Left lung (tissue), 10 donors: ENCODE measurements around the gene TMEM171. TPM values are rescaled to one million over a fixed set of nuclear protein-coding genes. Genes with fewer than 3 reads are reported as not detected.

Source experiments
- ATAC-seq: fragments of 200-7000 bp; cut with Tn5 transposase; one replicate; pipeline ENCODE4 v1.9.1; 2020; ENCODE audit warnings: moderate library complexity
- DNase-seq, 4 donors: peaks; one replicate each; pipeline ENCODE4 v3.0.0-alpha.2; 2013 to 2020
- H3K27ac ChIP-seq, 2 donors: fragments of 200-600 bp; sonication (generic) in 1 of 2; one replicate each; pipeline versions ENCODE4 v1.5.0 to v1.8.0; 2020 to 2021
- H3K27me3 ChIP-seq, 2 donors: fragments of 200-600 bp; sonication (generic) in 1 of 2; one replicate each; pipeline versions ENCODE4 v1.5.0 to v1.8.0; 2020 to 2021
- H3K36me3 ChIP-seq, 2 donors: fragments of 200-600 bp; sonication (generic) in 1 of 2; one replicate each; pipeline versions ENCODE4 v1.5.0 to v1.8.0; 2020 to 2021
- H3K4me1 ChIP-seq, 2 donors: fragments of 200-600 bp; one replicate each; pipeline ENCODE4 v1.8.0; 2021
- H3K4me3 ChIP-seq, 2 donors: fragments of 200-600 bp; sonication (generic) in 1 of 2; one replicate each; pipeline versions ENCODE4 v1.5.0 to v1.8.0; 2020 to 2021; ENCODE audit warnings: mild to moderate bottlenecking in 1 of 2
- H3K9me3 ChIP-seq, 2 donors: fragments of 200-600 bp; sonication (generic) in 1 of 2; one replicate each; pipeline versions ENCODE4 v1.5.0 to v1.8.0; 2020 to 2021
- intact Hi-C, 2 donors: fragments of 100-400 bp; cut with DNase I; formaldehyde crosslinking; loops; one replicate each; pipeline versions ENCODE4 v1.11.2 to v1.14.2; 2022
- polyA plus RNA-seq, 6 donors: library from polyadenylated mRNA; unstranded; fragments of 120-200 nt; gene quantifications; one replicate each; pipeline ENCODE4 v1.2.1, GENCODE V29; 2013; ENCODE audit not compliant: insufficient read length in 6 of 6
- total RNA-seq, 2 donors: library from RNA; stranded (reverse); fragmentation: NEBNext Ultra II Directional; extraction: Animal tissue kit (Norgen Biotek cat#: 25700); gene quantifications; one replicate each; pipeline ENCODE4 v1.2.1, GENCODE V29; 2021
- TF ChIP-seq, protein P1 (sequence below), 2 donors: fragments of 200-600 bp; sonication (generic) in 1 of 2; IDR thresholded peaks; one replicate each; pipeline versions ENCODE4 v1.5.0 to v1.8.0; 2021; ENCODE audit warnings: antibody characterized with exemption in 2 of 2
- donor health status: DM: no; HTN: yes; CAD: no.
- donor health status: DM: no; HTN: no; CAD: no.

Gene TMEM171
- total and polyA plus RNA-seq, 8 donors, result 0.10 to 0.37 (median 0.24) TPM; not detected in 4

DNA sequence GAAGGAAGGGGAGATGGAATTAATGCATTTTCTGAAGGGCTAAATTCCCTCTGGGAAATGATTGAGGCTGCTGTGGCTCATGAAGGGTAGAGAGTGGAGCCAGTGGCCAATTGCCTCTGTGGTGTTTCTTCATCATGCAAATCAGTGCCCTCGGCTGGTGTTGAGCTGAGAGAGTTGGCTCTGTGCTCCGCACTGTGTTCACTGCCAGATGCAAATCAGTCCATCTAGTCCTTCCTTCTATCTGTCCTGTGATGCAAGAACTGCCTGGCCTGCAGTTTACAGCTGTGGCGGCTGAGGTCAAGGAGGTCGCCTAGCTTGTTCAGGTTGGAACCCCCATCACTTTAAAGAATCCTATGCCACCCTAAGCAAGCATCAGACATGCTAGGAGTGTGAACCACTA, 6.0 kb downstream of the TMEM171 start:
- no peaks in the 10 kb centered on the region for H3K4me1 ChIP-seq

DNA sequence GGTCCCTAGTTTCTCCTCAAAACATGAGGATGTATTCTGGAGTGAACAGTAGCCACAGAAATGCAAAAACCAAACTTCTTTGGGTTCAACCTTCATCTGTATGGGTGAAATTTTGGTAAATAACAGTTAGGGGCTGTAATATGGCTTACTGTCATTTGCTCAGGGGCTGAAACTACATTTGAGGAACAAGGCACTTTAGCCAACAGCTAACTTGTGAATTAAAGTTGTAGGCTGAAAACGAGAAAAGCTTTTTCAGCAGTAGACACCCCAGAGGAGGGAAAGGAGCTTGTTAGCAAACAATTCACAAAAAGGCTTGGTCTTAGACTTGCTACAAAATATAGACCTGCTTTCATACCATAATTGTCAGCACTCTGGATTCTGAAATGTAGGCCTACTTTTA, 6.6 kb downstream of the TMEM171 start:
- Histone ChIP-seq H3K4me1 (no peaks in the 10 kb centered on the region), H3K27ac (no peak overlapping the region), H3K27me3 (peaks cover 0 to 46% of the 10 kb centered on the region in 2 donors), H3K4me3 (no peak overlapping the region), H3K36me3 (no peaks in the 10 kb centered on the region), H3K9me3 (no peaks in the 10 kb centered on the region)
- ATAC-seq (no peak), DNase-seq (no peak)
- intact Hi-C loops, result no loop called here
- TF ChIP-seq, protein P1, sequence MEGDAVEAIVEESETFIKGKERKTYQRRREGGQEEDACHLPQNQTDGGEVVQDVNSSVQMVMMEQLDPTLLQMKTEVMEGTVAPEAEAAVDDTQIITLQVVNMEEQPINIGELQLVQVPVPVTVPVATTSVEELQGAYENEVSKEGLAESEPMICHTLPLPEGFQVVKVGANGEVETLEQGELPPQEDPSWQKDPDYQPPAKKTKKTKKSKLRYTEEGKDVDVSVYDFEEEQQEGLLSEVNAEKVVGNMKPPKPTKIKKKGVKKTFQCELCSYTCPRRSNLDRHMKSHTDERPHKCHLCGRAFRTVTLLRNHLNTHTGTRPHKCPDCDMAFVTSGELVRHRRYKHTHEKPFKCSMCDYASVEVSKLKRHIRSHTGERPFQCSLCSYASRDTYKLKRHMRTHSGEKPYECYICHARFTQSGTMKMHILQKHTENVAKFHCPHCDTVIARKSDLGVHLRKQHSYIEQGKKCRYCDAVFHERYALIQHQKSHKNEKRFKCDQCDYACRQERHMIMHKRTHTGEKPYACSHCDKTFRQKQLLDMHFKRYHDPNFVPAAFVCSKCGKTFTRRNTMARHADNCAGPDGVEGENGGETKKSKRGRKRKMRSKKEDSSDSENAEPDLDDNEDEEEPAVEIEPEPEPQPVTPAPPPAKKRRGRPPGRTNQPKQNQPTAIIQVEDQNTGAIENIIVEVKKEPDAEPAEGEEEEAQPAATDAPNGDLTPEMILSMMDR (IDR thresholded peaks at IDR 0.05), result no peak

More for the DNA sequence above, 6.0 kb downstream of the TMEM171 start:
- ATAC-seq, result no peak
- no peak for DNase-seq
- TF ChIP-seq, protein P1 (IDR thresholded peaks at IDR 0.05), result no peak
- H3K27ac ChIP-seq, result no peak overlapping the region
- H3K36me3 ChIP-seq, result no peaks in the 10 kb centered on the region
- peaks cover 2 to 51% of the 10 kb centered on the region in 2 donors for H3K27me3 ChIP-seq
- intact Hi-C loops, result no loop called here
- H3K4me3 ChIP-seq, result no peak overlapping the region
- no peaks in the 10 kb centered on the region for H3K9me3 ChIP-seq

DNA sequence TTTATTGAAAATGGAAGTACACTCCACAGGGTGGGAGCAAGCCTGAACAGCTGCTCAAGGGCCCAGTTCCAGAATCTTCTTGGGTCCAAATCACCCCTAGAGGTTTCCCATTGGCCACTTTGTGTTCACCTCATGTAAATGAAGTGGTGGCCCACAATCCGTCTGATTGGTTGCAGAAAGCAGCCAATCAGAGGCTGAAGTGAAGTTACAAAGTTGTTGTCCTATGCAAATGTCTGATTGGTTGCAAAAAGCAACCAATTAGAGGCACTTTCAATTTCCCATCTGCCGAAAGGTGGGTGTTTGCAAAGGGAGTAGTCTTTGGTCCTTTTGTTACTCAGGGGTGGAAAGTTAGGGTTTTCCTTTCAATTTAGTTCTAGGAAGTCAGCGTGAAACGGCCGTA, 8.8 kb downstream of the TMEM171 start:
- Histone ChIP-seq H3K4me3 (no peak overlapping the region), H3K27ac (no peak overlapping the region), H3K27me3 (peaks cover 0 to 30% of the 10 kb centered on the region in 2 donors), H3K9me3 (no peaks in the 10 kb centered on the region), H3K36me3 (no peaks in the 10 kb centered on the region), H3K4me1 (no peaks in the 10 kb centered on the region)
- ATAC-seq (no peak), DNase-seq (no peak)
- TF ChIP-seq, protein P1 (IDR thresholded peaks at IDR 0.05), result no peak
- intact Hi-C loops, result no loop called here

DNA sequence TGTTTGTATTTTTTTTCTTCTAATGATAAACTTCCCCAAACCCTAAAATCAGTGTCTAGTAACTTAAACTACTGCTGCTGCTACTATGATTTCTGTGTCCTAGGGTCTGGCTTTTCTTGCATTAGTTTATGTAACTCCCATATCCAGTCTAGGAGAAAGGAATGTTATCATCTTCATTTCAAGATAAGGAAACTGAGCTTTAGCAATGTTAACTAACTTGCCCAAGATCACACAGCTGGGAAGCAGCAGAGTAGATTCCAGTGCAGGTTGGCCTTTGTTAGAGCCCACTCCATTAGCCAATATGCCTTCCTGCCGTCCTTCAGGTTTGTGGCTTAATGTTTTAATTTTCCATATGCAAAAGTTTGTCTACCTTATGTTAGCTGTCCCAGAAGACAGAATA, 10.4 kb downstream of the TMEM171 start:
- Histone ChIP-seq H3K9me3 (no peaks in the 10 kb centered on the region), H3K27me3 (peaks cover 0 to 32% of the 10 kb centered on the region in 2 donors), H3K36me3 (no peaks in the 10 kb centered on the region), H3K4me1 (no peaks in the 10 kb centered on the region), H3K27ac (no peak overlapping the region), H3K4me3 (no peak overlapping the region)
- ATAC-seq (no peak), DNase-seq (no peak)
- TF ChIP-seq, protein P1 (IDR thresholded peaks at IDR 0.05), result no peak
- intact Hi-C loops, result no loop called here

DNA sequence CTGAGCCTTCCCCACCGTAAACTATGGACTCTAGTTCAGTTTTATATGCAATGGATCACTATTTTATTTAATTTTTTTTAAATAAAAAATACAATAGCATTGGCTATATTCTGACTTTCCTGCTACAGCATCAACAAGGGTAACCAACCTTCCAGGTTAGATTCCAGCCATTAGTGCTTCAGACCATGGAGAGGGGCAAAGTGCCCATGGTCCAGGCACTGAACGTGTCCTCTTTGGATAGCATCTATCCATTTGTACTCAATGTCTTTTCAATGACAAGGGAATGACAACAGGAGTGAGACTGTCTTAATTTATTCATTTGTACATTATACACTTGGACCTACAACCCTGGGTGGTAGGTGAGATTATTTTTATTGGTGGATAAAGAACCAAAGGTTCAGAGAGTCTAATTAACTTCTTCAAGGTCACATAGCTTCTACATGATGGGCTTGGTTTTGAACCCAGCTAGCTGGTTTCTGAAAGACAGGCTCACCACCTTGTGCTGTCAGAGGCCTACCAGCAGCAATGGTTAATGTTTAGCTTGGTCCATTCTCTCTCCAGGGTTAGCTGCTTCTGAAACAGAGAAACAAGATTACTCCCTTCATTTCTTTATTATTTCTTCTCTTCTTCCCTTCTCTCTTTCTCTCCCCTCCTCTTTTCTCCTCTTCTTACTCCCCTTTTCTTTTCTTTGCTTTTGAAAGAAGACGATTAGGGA, 11.5 kb downstream of the TMEM171 start:
- intact Hi-C loops, result no loop called here
- no peak overlapping the region for H3K4me3 ChIP-seq
- no peaks in the 10 kb centered on the region for H3K9me3 ChIP-seq
- H3K4me1 ChIP-seq, result no peaks in the 10 kb centered on the region
- DNase-seq (no peak), ATAC-seq (no peak)
- H3K36me3 ChIP-seq, result no peaks in the 10 kb centered on the region
- no peak overlapping the region for H3K27ac ChIP-seq
- TF ChIP-seq, protein P1 (IDR thresholded peaks at IDR 0.05), result no peak
- H3K27me3 ChIP-seq, result peaks cover 0 to 40% of the 10 kb centered on the region in 2 donors
